Measurements from ENCODE around the gene DCAF10.

DNA sequence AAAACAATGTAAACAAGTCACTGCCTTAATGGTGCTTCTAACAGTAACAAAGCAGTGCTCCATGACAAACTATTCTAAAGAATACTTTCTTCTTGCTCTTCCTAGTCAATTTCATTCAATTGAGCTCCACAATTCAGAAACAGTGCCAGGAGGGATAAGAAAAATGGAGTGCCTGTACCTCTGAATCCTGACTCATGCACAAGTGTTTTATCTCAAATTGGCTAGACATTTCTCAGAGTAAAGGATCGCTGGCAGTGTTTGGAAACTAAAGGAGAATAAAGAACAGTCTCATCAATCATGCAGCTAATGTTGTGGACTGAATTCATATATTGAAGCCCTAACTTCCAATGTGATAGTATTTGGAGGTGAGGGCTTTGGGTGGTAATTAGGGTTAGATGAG lies 75.8 kb downstream of the DCAF10 start:
- TF ChIP-seq, protein P1, sequence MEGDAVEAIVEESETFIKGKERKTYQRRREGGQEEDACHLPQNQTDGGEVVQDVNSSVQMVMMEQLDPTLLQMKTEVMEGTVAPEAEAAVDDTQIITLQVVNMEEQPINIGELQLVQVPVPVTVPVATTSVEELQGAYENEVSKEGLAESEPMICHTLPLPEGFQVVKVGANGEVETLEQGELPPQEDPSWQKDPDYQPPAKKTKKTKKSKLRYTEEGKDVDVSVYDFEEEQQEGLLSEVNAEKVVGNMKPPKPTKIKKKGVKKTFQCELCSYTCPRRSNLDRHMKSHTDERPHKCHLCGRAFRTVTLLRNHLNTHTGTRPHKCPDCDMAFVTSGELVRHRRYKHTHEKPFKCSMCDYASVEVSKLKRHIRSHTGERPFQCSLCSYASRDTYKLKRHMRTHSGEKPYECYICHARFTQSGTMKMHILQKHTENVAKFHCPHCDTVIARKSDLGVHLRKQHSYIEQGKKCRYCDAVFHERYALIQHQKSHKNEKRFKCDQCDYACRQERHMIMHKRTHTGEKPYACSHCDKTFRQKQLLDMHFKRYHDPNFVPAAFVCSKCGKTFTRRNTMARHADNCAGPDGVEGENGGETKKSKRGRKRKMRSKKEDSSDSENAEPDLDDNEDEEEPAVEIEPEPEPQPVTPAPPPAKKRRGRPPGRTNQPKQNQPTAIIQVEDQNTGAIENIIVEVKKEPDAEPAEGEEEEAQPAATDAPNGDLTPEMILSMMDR (IDR thresholded peaks at IDR 0.05) = no peak
- TF ChIP-seq POLR2A (IDR thresholded peaks at IDR 0.05) = no peak

All from Peyer's patch (tissue), 4 donors.